Panc1 (cell line): ENCODE data around the gene TOR1B. TPM values are rescaled to one million over a fixed set of nuclear protein-coding genes. Genes with fewer than 3 reads are reported as not detected.
"Not testable (repeated sequence)": the region's sequence is repeated elsewhere in the genome, so short reads cannot be mapped to it uniquely, and the experiment has no call there.

Source experiments
- ATAC-seq: fragments of 200-7000 bp; cut with Tn5 transposase; 2 replicates; pipeline ENCODE4 v1.9.1; 2020; ENCODE audit warnings: mild to moderate bottlenecking, moderate library complexity
- BruUV-seq: library from RNA; stranded (reverse); fragments of 400-500 nt; replicated peaks from 2 replicates; lab custom pipeline; 2021; lab: Mats Ljungman, UMichigan
- CTCF ChIA-PET: fragments of 300-600 bp; sonication (Branson Sonifier 250); formaldehyde crosslinking; loops from one replicate; lab custom pipeline; 2022; ENCODE audit warnings: antibody characterized with exemption; lab: Charles Lee
- POLR2A ChIA-PET: fragments of 300-600 bp; sonication (Branson Sonifier 250); formaldehyde crosslinking; loops from one replicate; lab custom pipeline; 2022; ENCODE audit warnings: antibody characterized with exemption; lab: Charles Lee
- DNase-seq: peaks from one replicate; pipeline ENCODE4 v3.0.0-alpha.2; 2010; ENCODE audit warnings: low read depth, low spot score
- H3K27ac ChIP-seq: 2 replicates; pipeline ENCODE4 v1.5.1; 2011; ENCODE audit warnings: mild to moderate bottlenecking, low read length, inconsistent platforms
- H3K27me3 ChIP-seq: fragments of 200-500 bp; sonication (Bioruptor generic); 2 replicates; pipeline ENCODE4 v1.6.0; 2014; ENCODE audit warnings: low read length, inconsistent platforms; ENCODE audit not compliant: control insufficient read depth, insufficient read depth
- H3K36me3 ChIP-seq: fragments of 200-500 bp; sonication (Bioruptor generic); 2 replicates; pipeline ENCODE4 v1.5.1; 2014; ENCODE audit warnings: inconsistent platforms, mild to moderate bottlenecking, low read length, moderate library complexity; ENCODE audit not compliant: control insufficient read depth, insufficient read depth
- H3K4me1 ChIP-seq: 2 replicates; pipeline ENCODE4 v1.5.1; 2011; ENCODE audit warnings: inconsistent platforms, mild to moderate bottlenecking, low read length, moderate library complexity; ENCODE audit not compliant: control insufficient read depth, insufficient read depth
- H3K4me3 ChIP-seq, 2 experiments: 2 replicates each; pipeline ENCODE4 v1.5.1; 2011 to 2012; ENCODE audit warnings: low read depth in 2 of 2, low read length in 2 of 2, mild to moderate bottlenecking in 2 of 2, inconsistent platforms in 1 of 2, moderate library complexity in 1 of 2
- H3K9me3 ChIP-seq: fragments of 200-500 bp; sonication (Bioruptor generic); 2 replicates; pipeline ENCODE4 v1.5.1; 2014; ENCODE audit warnings: low read depth, mild to moderate bottlenecking, inconsistent platforms, low read length, moderate library complexity; ENCODE audit not compliant: control insufficient read depth, insufficient read depth
- POLR2AphosphoS5 ChIP-seq: IDR thresholded peaks from 2 replicates; pipeline ENCODE4 v1.6.1; 2012; ENCODE audit warnings: mild to moderate bottlenecking, low read depth, low read length, moderate library complexity
- REST ChIP-seq, 2 experiments: IDR thresholded peaks; 2 replicates each; pipeline ENCODE4 v1.6.1; 2011 to 2012; ENCODE audit warnings: low read depth in 2 of 2, control low read depth in 1 of 2, low read length in 1 of 2, mild to moderate bottlenecking in 1 of 2, moderate library complexity in 1 of 2; ENCODE audit not compliant: insufficient read depth in 1 of 2
- SIN3A ChIP-seq: IDR thresholded peaks from 2 replicates; pipeline ENCODE4 v1.6.1; 2012; ENCODE audit warnings: low read depth, mild to moderate bottlenecking, low read length, moderate library complexity, borderline replicate concordance; ENCODE audit not compliant: insufficient read depth
- TCF7L2 ChIP-seq: IDR thresholded peaks from 2 replicates; pipeline ENCODE4 v1.6.1; 2011; ENCODE audit warnings: mild to moderate bottlenecking, low read depth, low read length, inconsistent platforms
- in situ Hi-C: cut with HindIII; loops from 2 replicates; pipeline ENCODE4 v1.10.0; 2016; ENCODE audit warnings: low sequenced_read_pairs, low pct_unique_long_range_greater_than_20kb
- intact Hi-C: fragments of 100-400 bp; cut with micrococcal nuclease; formaldehyde crosslinking; loops from one replicate; pipeline ENCODE4 v1.10.0; 2022; ENCODE audit not compliant: unreplicated experiment
- total RNA-seq: library from RNA; stranded (reverse); gene quantifications from one replicate; pipeline ENCODE4 v1.2.1, GENCODE V29; 2021; ENCODE audit not compliant: unreplicated experiment
- TF ChIP-seq, protein P1 (sequence below): fragments of 450-650 bp; IDR thresholded peaks from 2 replicates; pipeline ENCODE4 v1.5.1; 2017; ENCODE audit warnings: mild to moderate bottlenecking

TOR1B gene
- total RNA-seq, 1 experiment from 2014 or later: 37.6 TPM

DNA sequence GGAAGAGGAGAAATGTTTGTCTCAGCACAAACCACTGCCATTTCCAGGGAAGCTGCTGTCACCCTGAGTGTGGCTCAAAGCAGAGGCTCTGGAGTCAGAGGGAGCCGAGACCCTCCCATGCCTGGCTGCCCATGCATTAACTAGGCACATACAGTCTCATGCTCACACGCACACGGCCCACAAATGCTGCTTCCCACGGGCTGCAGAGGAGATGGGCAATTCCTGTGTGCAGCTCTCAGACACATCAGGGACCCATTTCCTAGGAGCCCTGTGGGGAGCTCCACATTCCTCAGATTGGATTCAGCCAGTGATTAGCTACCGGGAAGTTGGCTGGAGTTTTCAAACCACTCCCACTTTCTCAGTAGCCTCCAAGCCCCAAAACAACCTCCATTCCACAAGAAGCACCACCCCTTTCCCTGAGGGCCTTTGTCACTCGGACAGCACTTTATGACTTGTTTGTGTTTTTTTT lies 41.0 kb upstream of the TOR1B start (continued):
- TF ChIP-seq SIN3A: no peak

GRCh38 chr9:129762370-129762984 lies 40.5 kb upstream of the TOR1B start:
- intact Hi-C loops, DNase-seq, H3K36me3 ChIP-seq, BruUV-seq, ATAC-seq, H3K27ac ChIP-seq, H3K4me3 ChIP-seq, H3K9me3 ChIP-seq, in situ Hi-C loops, H3K4me1 ChIP-seq, H3K27me3 ChIP-seq: not testable (repeated sequence)
- POLR2A ChIA-PET: interaction anchor here (0.7 kb wide), 2 partner anchors 10 to 35 kb away, joined by 7 to 9 read pairs; partner anchors contain the start of gene PTGES
- CTCF ChIA-PET: interaction anchor here (0.7 to 0.9 kb wide), 2 partner anchors 10 to 23 kb away, joined by 6 to 8 read pairs; no protein-coding TSS in a partner anchor

GRCh38 chr9:129762985-129763926 lies 39.7 kb upstream of the TOR1B start:
- H3K4me3 ChIP-seq: no peak overlapping the region
- DNase-seq (no peak), ATAC-seq (no peak)
- BruUV-seq: no TSS peak
- ChIA-PET POLR2A (interaction anchor here (0.7 kb wide), 1 partner anchor 112 kb away, joined by 3 read pairs; no protein-coding TSS in a partner anchor), CTCF (interaction anchor here (1.2 kb wide), 1 partner anchor 25 kb away, joined by 21 read pairs; no protein-coding TSS in a partner anchor)
- in situ Hi-C loops (no loop called here), intact Hi-C loops (no loop called here)
- H3K36me3 ChIP-seq: no peaks in the 10 kb centered on the region
- TF ChIP-seq SIN3A (no peak), REST (IDR thresholded peaks at IDR 0.05; ENCODE audit: insufficient read depth in 1 of 2, low read depth in 2 of 2, low read length in 1 of 2) (no peak), POLR2AphosphoS5 (no peak), TCF7L2 (no peak)
- TF ChIP-seq, protein P1, sequence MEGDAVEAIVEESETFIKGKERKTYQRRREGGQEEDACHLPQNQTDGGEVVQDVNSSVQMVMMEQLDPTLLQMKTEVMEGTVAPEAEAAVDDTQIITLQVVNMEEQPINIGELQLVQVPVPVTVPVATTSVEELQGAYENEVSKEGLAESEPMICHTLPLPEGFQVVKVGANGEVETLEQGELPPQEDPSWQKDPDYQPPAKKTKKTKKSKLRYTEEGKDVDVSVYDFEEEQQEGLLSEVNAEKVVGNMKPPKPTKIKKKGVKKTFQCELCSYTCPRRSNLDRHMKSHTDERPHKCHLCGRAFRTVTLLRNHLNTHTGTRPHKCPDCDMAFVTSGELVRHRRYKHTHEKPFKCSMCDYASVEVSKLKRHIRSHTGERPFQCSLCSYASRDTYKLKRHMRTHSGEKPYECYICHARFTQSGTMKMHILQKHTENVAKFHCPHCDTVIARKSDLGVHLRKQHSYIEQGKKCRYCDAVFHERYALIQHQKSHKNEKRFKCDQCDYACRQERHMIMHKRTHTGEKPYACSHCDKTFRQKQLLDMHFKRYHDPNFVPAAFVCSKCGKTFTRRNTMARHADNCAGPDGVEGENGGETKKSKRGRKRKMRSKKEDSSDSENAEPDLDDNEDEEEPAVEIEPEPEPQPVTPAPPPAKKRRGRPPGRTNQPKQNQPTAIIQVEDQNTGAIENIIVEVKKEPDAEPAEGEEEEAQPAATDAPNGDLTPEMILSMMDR: no peak
- no peak overlapping the region for H3K27ac ChIP-seq
- no peaks in the 10 kb centered on the region for H3K9me3 ChIP-seq
- H3K4me1 ChIP-seq: peaks cover 4% of the 10 kb centered on the region; the same call in 1 of the 2 replicates
- no peaks in the 10 kb centered on the region for H3K27me3 ChIP-seq
